Thoracic aorta (tissue), 2 donors: Measurements from ENCODE around the gene FRMD5. TPM values are rescaled to one million over a fixed set of nuclear protein-coding genes. Genes with fewer than 3 reads are reported as not detected.

Source experiments
- ATAC-seq: fragments of 150-250 bp; one replicate; pipeline ENCODE4 v1.8.0; 2017; ENCODE audit warnings: low read depth; ENCODE audit not compliant: insufficient number of reproducible peaks, low FRiP score
- DNase-seq: peaks from one replicate; pipeline ENCODE4 v3.0.0-alpha.2; 2020; ENCODE audit warnings: low spot score
- H3K27ac ChIP-seq, 2 donors: fragments of 200-600 bp; sonication (generic); 1 replicate in 1 of 2; 2 replicates in 1 of 2; pipeline ENCODE4 v1.5.1; 2016; ENCODE audit warnings: mild to moderate bottlenecking in 2 of 2, moderate library complexity in 2 of 2
- H3K27me3 ChIP-seq: fragments of 200-600 bp; sonication (generic); replicated peaks from 2 replicates; pipeline ENCODE4 v1.6.0; 2016; ENCODE audit warnings: mild to moderate bottlenecking; ENCODE audit not compliant: insufficient read depth
- H3K36me3 ChIP-seq: fragments of 200-600 bp; sonication (generic); one replicate; pipeline ENCODE4 v1.5.1; 2016
- H3K4me1 ChIP-seq, 2 donors: fragments of 200-600 bp; sonication (generic); 1 replicate in 1 of 2; 2 replicates in 1 of 2; pipeline versions ENCODE4 v1.5.1 to v1.6.0; 2016; ENCODE audit warnings: low read depth in 2 of 2, mild to moderate bottlenecking in 1 of 2; ENCODE audit not compliant: control insufficient read depth in 1 of 2
- H3K4me3 ChIP-seq: fragments of 200-600 bp; sonication (generic); 2 replicates; pipeline ENCODE4 v1.5.1; 2016; ENCODE audit warnings: mild to moderate bottlenecking
- H3K9me3 ChIP-seq: fragments of 200-600 bp; sonication (generic); 2 replicates; pipeline ENCODE4 v1.5.1; 2016
- total RNA-seq, 2 donors: library from RNA; depleted of rRNA; stranded (reverse); fragments of >200 nt; gene quantifications; one replicate each; pipeline versions ENCODE4 v1.1.0 to v1.2.3, GENCODE V29; 2016
- TF ChIP-seq, protein P1 (sequence below): fragments of 200-600 bp; sonication (generic); IDR thresholded peaks from one replicate; pipeline ENCODE4 v1.5.1; 2019; ENCODE audit warnings: antibody characterized with exemption

Gene FRMD5
- total RNA-seq, 2 donors from 2014 or later: 0.27 TPM; not detected in 1

DNA sequence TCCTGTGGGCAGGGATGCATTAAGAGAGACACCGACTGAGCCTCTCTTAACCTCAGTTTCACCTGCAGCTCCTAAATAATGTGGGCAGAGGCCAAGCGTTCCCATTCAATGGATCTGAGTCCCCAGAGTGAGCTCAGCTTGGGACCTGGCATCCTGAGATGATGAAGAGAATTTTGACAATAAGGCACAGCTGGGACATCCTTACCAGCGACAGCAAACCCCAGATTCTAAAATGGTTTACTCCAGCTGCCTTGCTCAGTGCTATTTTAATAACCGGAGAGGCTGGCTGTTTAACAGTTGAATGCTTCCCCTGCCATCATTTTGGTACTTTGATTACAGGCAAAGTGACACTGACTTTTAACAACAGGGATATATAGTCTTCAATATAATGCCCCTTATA, 244.5 kb downstream of the FRMD5 start:
- no peaks in the 10 kb centered on the region for H3K27me3 ChIP-seq

DNA sequence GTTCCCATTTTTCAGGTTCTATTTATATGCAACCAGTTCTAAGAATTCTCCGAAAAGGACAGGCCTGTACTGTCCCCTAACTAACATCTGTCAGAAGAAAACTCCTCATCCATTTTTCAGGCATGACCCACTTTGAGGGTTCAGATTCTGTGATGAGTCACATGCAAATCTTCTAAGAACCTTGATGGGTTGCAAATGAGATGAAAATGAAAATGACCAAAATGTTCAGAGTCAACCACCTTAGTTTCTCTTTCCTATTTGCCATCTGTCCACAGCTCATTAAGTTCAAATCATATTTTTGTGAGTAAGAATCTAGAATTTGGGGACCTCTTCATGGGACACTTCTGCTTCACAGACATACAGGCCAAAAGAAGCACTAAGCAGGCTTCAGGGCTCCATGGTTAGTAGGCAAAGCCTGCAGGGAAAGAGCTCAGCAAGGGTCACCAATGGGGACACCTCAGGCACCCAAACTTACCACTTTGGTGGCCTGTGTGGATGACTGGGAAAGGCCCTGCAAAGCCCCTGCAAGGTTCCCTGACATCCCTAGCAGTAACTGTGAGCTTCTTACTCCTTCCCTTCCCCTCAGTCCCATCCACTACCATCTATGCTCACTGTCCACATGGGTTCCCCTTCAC, 246.3 kb downstream of the FRMD5 start:
- Histone ChIP-seq H3K36me3 (no peaks in the 10 kb centered on the region), H3K27ac (no peak overlapping the region), H3K4me3 (no peak overlapping the region), H3K27me3 (no peaks in the 10 kb centered on the region), H3K9me3 (no peaks in the 10 kb centered on the region), H3K4me1 (no peaks in the 10 kb centered on the region)
- ATAC-seq: no peak
- DNase-seq: no peak
- TF ChIP-seq, protein P1, sequence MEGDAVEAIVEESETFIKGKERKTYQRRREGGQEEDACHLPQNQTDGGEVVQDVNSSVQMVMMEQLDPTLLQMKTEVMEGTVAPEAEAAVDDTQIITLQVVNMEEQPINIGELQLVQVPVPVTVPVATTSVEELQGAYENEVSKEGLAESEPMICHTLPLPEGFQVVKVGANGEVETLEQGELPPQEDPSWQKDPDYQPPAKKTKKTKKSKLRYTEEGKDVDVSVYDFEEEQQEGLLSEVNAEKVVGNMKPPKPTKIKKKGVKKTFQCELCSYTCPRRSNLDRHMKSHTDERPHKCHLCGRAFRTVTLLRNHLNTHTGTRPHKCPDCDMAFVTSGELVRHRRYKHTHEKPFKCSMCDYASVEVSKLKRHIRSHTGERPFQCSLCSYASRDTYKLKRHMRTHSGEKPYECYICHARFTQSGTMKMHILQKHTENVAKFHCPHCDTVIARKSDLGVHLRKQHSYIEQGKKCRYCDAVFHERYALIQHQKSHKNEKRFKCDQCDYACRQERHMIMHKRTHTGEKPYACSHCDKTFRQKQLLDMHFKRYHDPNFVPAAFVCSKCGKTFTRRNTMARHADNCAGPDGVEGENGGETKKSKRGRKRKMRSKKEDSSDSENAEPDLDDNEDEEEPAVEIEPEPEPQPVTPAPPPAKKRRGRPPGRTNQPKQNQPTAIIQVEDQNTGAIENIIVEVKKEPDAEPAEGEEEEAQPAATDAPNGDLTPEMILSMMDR: no peak

More for the DNA sequence above, 244.5 kb downstream of the FRMD5 start:
- no peak for ATAC-seq
- no peak overlapping the region for H3K4me3 ChIP-seq
- DNase-seq: no peak
- TF ChIP-seq, protein P1: no peak
- H3K9me3 ChIP-seq: no peaks in the 10 kb centered on the region
- H3K27ac ChIP-seq: no peak overlapping the region
- H3K4me1 ChIP-seq: no peaks in the 10 kb centered on the region
- H3K36me3 ChIP-seq: no peaks in the 10 kb centered on the region

DNA sequence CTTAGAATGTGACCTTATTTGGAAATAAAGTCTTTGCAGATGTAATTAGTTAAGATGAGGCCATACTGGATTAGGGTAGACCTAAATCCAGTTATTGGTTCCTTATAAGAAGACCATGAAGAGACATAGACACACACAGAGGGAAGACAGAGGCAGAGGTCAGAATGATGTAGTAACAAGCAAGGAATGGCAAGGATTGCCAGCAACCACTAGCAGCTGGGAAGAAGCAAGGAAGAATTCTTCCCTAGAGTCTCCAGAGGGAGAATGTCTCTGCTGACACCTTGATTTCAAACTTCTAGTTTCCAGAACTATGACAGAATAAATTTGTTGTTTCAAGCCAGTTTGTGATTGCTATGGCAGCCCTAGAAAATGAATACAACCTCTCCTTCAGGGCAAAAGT, 251.6 kb downstream of the FRMD5 start:
- no peak for ATAC-seq
- no peaks in the 10 kb centered on the region for H3K4me1 ChIP-seq
- no peaks in the 10 kb centered on the region for H3K27me3 ChIP-seq
- no peak overlapping the region for H3K4me3 ChIP-seq
- no peak for DNase-seq
- no peak overlapping the region for H3K27ac ChIP-seq
- H3K36me3 ChIP-seq: no peaks in the 10 kb centered on the region
- no peaks in the 10 kb centered on the region for H3K9me3 ChIP-seq
- TF ChIP-seq, protein P1: no peak

DNA sequence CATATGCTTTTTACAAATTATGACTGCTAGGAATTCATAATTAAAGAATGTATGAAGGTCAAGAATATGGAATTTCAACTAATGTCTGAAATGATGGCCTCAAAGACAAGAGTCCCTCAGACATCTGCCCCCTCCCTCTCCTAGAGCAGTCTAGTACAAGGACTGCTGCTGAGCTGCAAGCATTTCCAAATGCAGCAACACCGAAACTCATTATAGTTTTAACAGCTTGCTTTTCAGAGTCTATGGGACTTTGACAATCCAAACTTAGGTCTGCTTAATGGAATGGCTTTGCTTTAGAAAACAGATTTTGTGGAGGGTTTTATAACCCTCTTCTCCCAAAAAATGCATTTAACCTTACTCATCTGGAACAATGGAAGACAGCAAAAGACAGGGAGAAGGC, 252.9 kb downstream of the FRMD5 start:
- H3K4me3 ChIP-seq: no peak overlapping the region
- no peaks in the 10 kb centered on the region for H3K4me1 ChIP-seq
- no peak overlapping the region for H3K27ac ChIP-seq
- no peak for DNase-seq
- TF ChIP-seq, protein P1: no peak
- ATAC-seq: no peak
- H3K9me3 ChIP-seq: no peaks in the 10 kb centered on the region
- no peaks in the 10 kb centered on the region for H3K27me3 ChIP-seq
- H3K36me3 ChIP-seq: no peaks in the 10 kb centered on the region

DNA sequence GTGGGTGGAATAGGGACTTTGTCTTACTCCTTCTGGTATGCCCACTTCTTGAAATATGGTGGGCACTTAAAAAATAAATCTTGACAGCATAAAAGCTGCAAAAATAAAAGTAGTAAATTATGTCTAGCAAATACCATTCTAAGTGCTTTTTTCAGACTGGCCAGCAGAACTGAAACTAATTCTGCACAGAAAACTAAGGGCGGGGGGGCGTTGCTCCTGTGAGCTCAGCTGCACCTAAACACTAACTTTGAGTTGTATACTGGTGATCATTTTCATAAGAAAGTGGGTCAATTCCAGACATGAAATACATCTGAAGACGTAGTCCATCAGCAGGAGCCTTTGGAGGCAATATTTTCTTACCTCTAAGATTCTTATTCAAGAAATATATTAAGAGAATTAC, 253.5 kb downstream of the FRMD5 start:
- Histone ChIP-seq H3K27me3 (no peaks in the 10 kb centered on the region), H3K9me3 (no peaks in the 10 kb centered on the region), H3K27ac (no peak overlapping the region), H3K36me3 (no peaks in the 10 kb centered on the region), H3K4me1 (no peaks in the 10 kb centered on the region), H3K4me3 (no peak overlapping the region)
- TF ChIP-seq, protein P1: no peak
- DNase-seq: no peak
- no peak for ATAC-seq
